ENCODE measurements around the gene CACNA1H. TPM values are rescaled to one million over a fixed set of nuclear protein-coding genes. Genes with fewer than 3 reads are reported as not detected.

CACNA1H gene
- total RNA-seq, 1 experiment from 2014 or later, result not detected

DNA sequence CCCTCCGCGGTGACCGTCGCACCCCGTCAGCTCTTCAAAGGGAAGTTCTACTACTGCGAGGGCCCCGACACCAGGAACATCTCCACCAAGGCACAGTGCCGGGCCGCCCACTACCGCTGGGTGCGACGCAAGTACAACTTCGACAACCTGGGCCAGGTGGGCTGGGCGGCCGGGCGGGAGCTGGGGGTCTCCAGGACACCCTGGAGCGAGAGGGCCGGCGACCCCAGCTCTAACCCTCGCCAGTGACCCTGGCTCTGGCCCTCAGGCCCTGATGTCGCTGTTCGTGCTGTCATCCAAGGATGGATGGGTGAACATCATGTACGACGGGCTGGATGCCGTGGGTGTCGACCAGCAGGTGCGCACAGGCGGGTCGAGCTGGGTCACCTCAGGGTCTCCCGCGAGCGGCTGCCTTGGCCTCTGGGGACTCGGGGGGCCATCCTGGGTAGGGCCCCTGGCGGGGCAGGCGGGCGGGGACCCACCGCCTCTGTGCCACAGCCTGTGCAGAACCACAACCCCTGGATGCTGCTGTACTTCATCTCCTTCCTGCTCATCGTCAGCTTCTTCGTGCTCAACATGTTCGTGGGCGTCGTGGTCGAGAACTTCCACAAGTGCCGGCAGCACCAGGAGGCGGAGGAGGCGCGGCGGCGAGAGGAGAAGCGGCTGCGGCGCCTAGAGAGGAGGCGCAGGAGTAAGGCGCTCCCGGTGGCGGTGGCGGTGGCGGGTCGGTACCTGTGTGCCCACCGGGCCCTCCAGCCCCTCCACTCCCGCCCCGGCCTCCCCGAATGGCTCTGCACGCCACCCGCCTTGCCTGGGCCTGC is 58.8 kb downstream of the CACNA1H start:
- DNase-seq (ENCODE audit: low read depth), result no peak

DNA sequence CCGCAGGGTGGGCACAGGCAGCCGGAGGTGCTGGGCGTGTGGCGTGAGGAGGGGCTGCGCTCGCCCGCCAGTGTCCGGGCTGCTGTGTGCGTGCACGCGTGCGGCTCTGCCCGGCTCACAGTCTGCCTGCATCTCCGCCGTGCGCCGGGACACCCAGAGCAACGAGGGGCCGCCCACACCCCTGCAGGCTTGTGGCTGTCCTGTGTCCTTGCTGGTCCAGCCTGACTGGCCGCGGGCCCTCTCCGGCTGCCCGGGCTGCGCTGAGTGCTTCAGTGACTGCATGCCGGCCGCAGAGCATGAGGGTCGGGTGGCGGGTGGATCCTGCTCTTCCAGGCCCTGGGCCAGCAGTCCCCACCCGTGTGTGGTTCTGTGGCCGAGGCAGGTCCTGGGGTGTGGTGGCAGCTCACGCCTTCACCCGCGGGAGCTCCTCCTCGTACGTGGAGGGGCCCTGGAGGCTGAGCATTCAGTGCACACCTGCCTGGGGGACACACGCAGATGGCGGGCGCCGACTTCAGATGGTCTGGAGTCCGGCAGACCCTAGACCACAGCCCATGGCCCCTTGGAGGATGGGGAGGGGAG is 59.8 kb downstream of the CACNA1H start:
- DNase-seq (ENCODE audit: low read depth), result no peak

DNA sequence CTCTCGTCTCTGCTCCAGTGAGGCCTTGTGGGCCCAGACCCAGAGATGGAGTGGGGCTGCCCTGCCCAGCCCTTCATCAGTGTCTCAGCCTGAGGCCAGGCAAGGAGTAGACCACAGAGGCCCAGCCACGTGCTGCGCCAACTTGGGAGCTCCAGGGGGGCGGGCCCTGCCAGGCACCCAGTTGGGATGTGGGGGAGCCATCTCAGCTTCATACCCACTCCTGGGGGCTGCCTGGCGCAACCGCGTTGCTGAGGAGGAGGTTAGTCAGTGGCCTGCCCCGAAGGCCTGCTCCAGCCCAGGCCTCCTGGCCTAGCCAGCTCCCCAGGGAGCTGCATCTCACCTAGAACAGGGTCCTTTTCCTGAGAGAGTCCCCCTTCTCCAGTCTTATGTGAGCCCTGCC is 60.3 kb downstream of the CACNA1H start:
- DNase-seq (ENCODE audit: low read depth), result no peak

DNA sequence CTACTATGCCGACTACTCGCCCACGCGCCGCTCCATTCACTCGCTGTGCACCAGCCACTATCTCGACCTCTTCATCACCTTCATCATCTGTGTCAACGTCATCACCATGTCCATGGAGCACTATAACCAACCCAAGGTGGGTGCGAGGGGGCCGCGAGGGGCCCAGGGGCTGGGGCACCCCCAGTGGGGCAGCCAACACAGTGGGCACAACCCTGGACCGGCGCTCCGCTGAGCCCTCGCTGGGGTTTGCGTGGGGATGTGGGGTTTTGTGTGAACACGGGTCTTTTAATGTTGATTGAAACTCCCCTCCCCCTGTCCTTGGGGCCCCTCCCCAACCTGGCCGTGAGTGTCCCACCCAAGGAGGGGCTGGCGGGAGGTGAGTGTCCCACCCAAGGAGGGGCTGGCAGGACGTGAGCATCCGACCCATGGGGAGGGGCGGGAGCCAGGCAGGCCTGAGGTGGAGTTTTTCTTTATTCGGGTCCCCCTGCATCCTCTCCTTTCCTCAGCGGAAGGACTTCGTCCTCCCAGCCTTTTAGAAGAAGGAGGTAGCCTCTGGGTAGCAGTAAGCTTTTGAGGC is 61.0 kb downstream of the CACNA1H start:
- DNase-seq (ENCODE audit: low read depth), result no peak

DNA sequence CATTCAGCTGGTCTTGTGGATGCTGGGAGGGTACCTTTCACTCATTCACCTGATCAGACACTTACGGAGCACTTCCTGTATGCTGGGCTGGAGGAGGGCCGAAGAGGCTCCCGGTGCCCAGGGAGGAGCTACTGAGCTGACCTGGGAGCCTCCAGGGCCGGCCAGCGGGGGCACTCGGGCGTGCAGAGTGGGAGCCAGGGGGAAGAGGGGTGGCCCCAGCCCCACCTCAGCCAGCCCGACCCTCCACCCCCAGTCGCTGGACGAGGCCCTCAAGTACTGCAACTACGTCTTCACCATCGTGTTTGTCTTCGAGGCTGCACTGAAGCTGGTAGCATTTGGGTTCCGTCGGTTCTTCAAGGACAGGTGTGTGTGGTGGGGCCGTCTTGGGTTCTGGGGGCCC is 61.8 kb downstream of the CACNA1H start:
- no peak for DNase-seq (ENCODE audit: low read depth)

DNA sequence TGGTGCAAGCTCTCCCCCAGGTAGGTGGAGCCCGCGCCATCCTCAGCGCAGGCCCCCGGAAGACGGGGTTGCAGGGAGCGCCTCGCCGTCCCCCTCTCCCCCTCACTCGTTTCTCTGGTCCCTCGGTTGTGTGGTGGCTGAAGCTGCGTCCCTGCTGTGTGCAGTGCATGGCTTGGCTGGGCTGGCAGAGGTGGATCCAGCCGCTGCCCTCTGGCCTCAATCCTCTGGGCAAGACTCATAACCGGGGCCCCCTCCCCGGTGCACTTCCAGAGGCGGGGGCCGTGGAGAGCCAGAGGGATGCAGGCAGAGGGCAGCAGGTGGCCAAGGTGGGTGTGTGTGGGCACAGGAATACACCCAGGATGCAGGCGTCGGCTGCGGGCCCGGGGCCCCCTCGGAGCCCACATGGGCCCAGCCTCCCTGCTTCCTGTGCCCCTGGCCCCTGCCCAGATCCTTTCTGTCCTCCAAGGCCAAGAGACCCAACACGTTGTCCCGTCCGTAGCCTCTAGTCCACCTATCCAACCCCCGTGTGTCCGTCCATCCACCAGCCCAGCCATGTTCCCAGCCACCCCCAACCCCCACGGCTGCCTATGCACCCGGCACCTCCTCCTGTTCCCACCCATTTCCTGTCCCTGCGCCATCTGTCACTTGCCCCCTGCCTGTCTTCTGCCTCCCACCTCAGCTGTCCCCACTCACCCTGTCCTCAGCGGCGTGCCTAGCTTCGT is 62.8 kb downstream of the CACNA1H start:
- no peak for DNase-seq (ENCODE audit: low read depth)

DNA sequence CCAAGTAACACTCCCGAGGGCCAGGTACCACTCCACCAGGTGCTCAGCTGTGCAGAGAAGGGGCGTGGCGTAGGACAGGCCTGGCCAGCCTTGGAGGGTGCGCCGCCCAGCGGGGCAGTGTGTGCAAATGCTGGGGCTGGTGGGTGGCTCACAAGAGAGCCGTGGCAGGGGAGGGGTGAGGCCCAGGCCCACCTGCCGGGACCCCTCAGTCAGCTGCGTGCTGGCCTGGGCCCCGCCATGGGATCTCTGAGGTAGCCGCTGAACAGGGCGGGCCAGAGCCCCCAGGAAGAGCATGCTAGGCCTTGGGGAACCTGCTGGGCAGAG is 63.4 kb downstream of the CACNA1H start:
- DNase-seq (ENCODE audit: low read depth), result no peak

DNA sequence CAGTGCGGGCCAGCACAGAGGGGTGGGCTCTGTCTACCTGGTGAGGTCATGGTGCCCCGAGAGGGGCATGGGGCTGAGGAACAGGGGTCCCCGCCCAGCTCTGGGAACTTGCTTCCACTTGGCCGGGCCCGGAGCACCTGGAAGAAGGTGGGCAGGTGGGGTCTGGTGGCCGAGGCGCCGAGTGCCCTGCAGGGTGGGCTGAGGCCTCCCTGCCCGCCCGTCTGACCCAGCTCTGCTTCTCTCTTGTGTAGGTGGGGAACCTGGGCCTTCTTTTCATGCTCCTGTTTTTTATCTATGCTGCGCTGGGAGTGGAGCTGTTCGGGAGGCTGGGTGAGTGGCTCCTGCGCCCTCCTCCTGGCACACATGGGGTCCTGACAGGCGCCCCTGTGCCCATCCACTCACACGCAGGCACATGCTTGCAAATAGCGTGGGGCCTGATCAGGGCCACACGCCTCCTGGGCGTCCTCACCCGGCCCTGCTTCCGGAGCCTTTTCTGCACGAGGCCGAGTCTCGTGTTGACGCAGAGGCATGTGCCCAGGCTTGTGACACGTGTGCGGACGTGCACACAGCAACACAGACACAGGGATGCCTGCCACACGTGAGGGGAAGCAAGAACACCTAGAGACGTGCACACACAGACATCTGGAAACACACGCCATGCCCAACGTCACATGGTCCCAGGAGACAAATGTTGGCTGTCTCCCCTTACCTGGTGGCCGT is 63.9 kb downstream of the CACNA1H start:
- no peak for DNase-seq (ENCODE audit: low read depth)

DNA sequence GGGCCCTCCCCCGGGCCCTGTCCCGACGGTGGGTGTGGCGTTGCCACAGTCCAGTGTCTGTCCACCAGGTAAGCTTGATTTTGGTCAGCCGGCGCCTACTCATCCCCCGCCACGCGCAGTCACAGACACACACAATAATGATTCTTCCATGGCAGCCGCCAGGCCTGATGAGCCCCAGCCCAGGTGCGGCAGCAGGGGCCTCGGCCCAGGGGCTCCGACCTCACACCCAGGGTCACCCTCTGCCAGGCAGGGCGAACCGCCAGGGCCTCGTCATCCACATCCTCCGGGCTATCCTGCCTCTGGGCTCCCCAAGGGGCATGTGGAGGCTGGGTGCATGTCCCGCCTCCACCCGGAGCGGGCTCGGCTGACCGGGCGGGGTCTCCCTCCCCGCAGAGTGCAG is 64.6 kb downstream of the CACNA1H start:
- no peak for DNase-seq (ENCODE audit: low read depth)

DNA sequence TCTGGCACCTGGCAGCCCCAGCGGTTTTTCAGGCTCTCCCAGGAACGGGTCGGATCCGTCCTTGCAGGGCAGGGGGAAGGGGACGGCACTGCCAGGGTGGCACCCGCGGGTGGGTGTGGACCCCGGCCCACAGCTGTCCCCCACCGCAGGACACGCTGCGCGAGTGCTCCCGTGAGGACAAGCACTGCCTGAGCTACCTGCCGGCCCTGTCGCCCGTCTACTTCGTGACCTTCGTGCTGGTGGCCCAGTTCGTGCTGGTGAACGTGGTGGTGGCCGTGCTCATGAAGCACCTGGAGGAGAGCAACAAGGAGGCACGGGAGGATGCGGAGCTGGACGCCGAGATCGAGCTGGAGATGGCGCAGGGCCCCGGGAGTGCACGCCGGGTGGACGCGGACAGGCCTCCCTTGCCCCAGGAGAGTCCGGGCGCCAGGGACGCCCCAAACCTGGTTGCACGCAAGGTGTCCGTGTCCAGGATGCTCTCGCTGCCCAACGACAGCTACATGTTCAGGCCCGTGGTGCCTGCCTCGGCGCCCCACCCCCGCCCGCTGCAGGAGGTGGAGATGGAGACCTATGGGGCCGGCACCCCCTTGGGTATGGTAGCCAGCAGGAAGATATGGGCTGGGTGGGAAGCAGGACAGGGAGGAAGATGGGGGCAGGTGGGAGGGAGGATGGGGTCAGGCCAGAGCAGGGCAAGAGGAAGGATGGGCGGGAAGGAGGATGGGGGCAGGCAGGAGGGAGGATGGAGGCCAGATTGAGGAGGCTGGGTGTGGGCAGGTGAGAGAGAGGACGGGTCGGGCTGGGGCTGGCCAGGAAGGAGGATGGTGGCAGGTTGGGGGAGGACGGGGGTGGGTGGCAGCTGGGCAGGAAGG is 65.4 kb downstream of the CACNA1H start:
- DNase-seq (ENCODE audit: low read depth), result no peak

DNA sequence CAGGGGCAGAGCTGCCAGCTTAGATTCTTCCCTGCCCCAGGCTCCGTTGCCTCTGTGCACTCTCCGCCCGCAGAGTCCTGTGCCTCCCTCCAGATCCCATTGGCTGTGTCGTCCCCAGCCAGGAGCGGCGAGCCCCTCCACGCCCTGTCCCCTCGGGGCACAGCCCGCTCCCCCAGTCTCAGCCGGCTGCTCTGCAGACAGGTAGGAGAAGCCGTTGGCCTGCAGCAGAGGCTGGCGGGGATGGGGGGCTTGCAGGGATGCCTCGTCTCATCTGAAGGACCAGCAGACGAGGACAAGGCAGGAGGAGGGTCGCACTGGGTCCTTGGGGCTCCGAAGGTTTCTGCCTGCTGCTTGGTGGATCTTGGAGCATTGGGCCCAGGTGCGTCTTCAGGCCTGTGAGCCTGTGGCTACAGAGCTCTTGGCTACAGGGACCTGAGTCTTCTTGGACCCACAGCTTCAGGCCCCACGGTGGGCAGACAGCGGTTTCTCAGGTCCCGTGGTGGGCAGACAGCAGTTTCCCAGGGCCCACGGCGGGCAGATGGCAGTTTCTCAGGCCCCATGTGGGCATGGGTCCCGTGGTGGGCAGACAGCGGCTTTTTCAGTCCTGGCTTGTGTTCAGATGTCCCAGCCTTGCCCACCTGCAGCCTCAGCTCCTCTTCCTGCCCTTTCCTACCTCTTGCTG is 66.2 kb downstream of the CACNA1H start:
- DNase-seq (ENCODE audit: low read depth), result no peak

DNA sequence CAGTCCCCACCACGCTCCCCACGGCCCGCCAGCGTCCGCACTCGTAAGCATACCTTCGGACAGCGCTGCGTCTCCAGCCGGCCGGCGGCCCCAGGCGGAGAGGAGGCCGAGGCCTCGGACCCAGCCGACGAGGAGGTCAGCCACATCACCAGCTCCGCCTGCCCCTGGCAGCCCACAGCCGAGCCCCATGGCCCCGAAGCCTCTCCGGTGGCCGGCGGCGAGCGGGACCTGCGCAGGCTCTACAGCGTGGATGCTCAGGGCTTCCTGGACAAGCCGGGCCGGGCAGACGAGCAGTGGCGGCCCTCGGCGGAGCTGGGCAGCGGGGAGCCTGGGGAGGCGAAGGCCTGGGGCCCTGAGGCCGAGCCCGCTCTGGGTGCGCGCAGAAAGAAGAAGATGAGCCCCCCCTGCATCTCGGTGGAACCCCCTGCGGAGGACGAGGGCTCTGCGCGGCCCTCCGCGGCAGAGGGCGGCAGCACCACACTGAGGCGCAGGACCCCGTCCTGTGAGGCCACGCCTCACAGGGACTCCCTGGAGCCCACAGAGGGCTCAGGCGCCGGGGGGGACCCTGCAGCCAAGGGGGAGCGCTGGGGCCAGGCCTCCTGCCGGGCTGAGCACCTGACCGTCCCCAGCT is 67.3 kb downstream of the CACNA1H start:
- no peak for DNase-seq (ENCODE audit: low read depth)

DNA sequence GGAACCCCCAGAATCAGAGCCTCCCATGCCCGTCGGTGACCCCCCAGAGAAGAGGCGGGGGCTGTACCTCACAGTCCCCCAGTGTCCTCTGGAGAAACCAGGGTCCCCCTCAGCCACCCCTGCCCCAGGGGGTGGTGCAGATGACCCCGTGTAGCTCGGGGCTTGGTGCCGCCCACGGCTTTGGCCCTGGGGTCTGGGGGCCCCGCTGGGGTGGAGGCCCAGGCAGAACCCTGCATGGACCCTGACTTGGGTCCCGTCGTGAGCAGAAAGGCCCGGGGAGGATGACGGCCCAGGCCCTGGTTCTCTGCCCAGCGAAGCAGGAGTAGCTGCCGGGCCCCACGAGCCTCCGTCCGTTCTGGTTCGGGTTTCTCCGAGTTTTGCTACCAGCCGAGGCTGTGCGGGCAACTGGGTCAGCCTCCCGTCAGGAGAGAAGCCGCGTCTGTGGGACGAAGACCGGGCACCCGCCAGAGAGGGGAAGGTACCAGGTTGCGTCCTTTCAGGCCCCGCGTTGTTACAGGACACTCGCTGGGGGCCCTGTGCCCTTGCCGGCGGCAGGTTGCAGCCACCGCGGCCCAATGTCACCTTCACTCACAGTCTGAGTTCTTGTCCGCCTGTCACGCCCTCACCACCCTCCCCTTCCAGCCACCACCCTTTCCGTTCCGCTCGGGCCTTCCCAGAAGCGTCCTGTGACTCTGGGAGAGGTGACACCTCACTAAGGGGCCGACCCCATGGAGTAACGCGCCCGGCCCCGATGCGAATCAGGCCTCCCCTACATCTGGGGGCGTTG is 68.1 kb downstream of the CACNA1H start:
- DNase-seq (ENCODE audit: low read depth), result no peak

DNA sequence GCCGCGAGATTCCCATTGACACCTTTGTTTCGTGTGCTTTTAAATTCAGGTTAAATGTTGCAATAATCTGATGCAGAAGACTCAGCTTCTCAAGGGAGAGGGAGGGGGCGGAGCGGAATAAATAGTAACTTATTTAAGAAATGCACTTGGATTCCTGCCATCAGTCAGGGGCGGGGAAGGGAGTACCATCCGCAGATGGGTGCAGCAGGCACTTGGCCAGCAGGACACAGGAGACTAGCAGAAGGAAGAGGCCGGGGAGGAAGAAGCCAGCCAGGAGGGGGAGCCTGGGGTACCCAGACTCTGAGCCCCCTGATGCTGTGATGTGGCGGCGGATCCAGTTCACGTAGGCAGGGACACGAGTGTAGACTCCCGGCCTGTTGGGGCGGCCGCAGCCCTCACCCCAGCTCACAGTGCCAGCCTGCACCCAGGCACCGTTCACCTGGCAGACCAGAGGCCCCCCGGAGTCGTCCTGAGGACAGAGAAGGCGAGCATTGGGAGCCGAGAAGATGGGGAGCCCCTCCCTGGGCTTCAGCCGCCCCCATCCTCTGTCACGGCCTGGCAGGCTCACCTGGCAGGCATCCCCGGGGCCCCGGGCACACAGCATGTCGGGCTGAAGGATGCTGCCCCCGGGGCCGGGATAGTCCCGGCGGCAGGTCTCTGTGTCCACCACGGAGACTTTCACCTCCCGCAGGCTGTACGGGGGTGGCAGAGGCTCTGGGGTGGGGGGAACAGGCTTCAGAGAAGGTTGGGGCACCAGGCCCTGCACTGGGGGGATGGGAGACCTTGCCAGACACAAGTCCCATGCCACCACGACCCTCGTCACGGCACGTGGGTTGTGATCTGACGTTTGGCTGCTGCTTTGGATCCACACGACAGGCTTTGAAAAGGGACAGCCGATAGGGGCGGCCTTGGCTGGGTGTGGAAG is 69.0 kb downstream of the CACNA1H start:
- DNase-seq (ENCODE audit: low read depth), result no peak

DNA sequence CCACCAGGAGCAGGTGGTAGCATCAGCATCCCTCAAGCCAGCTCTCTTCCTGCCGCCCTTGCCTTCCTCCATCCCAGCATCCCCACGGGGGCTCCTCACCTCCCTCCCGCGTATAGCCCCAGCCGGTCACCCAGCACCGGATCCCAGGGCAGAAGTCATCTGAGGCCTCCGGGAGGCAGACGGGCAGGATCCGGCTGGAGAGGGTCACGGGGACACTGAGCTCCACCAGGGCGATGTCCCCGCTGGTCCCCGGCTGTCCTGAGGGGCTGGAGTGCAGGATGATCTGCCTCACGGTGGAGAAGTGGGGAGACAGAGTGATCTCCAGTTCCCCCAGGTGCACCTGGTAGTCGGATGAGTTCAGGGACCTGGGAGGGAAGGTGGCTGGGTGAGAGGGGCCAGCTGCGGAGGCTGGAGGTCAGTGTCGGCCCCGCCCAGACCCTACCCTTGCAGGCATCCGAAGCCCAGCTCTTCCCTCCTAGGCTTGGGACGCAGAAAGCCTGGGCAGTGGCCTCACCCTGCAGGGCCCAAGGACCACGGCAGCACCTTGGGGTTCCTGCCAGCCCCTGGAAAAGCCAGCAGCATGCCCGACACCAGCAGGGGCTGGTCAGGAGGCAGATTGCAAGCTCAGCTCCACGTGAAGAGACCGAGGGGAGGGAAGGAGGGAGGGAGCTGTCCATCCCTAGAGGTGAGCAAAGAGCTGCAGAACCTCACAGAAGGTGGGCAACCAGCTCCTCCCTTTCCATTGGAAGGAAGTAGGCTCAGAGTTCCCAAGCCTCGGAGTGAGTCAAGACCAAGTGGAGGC is 69.8 kb downstream of the CACNA1H start:
- no peak for DNase-seq (ENCODE audit: low read depth)

DNA sequence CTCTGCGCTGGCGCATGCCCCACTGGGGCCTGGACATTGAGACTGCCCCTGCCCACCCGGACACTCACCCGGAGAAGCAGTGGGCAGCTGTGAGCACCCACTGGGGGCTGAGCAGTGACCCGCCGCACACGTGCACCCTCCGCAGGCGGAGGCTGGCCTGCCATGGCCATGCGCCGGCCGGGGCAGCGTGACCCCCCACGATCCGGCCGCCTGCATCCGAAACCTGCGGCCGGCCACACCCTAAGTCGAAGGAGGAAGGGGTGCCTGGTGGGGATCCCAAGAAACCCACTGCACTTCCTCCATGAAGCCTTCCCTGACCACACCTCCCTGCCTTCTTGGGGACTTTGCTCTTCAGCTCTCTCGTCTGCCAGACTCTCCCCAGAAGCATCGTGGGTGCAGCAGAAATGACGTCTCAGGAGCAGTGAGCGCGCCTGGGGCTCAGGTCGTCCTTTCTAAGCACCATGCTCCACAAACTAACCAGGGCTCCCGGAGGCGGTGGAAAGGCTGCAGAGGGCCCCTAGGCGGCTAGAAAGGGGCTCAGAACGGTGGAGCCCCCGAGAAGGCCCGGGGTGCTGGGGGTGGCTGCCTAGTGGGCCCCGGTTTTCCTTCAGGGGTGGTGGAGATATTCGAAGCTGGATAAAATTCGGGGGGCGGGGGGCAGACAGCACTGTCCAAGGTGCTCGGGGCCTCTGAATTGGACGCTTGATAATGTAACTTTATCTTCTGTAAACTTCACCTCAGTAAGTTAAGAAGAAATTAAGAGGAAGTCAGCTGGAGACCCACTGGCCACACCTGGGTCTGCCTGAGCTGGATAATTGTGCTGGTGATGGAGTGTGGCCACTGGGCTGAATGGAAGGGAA is 70.7 kb downstream of the CACNA1H start:
- no peak for DNase-seq (ENCODE audit: low read depth)
